ENCODE data around the gene ATG2A.

Gene ATG2A

DNA sequence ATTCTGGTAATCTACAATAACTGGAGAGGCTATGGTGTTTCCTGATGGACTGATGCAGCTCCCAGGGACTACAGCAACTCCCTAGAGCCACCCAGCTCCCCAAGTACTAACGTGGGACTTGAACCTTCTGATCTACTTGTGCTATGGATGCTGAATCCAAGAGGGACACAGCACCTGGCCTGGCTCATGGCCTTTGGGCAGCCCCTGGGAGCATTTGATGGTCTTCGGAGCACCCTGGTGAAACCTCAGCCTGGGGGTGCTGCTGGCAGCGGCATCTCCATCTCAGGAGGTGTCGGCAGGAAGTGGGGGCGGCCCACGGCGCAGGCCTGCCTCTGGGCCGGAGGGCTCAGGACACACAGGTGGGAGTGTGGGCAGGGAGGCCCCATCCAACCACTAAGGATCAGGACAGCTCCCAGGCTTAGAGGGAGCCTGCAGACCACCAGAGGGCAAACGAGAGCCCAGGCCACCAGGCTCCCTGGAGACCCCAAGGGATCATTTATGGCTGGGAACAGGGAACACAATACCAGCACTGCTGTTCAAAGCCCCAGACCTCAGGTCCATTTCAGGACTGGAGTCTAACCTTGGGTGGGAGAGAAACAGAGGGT is 47.3 kb downstream of the ATG2A start:
- Histone ChIP-seq H3K4me1 (ENCODE audit: insufficient read depth, low read length) (peaks cover 9% of the 10 kb centered on the region; the same call in 1 of the 2 replicates), H3K9ac (ENCODE audit: low read depth, low read length) (no peak overlapping the region), H3K9me3 (ENCODE audit: control insufficient read depth, insufficient read depth, low read length) (no peaks in the 10 kb centered on the region), H3K36me3 (ENCODE audit: insufficient read depth, low read length) (0 out of 2 replicates have a peak, but pooled peaks cover 8% of the 10 kb centered on the region)

DNA sequence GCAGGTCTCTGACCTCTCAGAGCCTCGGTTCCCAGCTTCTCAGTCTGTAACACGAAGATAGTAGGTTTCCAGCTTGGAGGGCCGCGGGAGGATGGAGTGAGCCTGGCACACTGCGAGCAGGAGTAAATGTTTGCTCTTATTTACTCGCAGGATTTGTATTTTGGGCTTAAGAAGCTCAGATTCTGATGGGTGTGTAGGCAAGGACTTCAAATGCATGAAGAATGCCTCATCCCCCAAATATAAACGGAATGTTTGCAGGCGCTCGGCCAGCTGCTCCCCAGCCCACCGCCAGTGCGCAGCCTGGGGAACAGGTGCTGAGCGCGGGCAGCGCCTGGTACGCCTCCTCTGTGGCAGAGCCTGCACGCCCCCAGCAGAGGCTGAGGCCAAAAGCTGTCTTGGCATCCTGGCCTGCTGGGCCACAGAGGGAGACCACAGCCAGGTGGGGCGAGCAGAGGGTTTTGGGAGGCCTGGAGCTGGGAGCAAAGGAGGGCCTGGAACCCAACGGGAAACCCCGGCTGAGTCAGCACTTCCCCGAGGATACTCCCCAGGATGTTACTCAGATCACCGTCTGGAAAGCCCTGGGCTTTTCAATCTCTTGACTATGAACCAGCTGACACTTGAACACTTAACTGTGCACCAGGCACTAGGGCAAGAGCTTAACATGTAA is 48.0 kb downstream of the ATG2A start:
- H3K4me1 ChIP-seq (ENCODE audit: insufficient read depth, low read length): peaks cover 15% of the 10 kb centered on the region
- no peak overlapping the region for H3K9ac ChIP-seq (ENCODE audit: low read depth, low read length)
- H3K36me3 ChIP-seq (ENCODE audit: insufficient read depth, low read length): 0 out of 2 replicates have a peak, but pooled peaks cover 8% of the 10 kb centered on the region
- no peaks in the 10 kb centered on the region for H3K9me3 ChIP-seq (ENCODE audit: control insufficient read depth, insufficient read depth, low read length)

DNA sequence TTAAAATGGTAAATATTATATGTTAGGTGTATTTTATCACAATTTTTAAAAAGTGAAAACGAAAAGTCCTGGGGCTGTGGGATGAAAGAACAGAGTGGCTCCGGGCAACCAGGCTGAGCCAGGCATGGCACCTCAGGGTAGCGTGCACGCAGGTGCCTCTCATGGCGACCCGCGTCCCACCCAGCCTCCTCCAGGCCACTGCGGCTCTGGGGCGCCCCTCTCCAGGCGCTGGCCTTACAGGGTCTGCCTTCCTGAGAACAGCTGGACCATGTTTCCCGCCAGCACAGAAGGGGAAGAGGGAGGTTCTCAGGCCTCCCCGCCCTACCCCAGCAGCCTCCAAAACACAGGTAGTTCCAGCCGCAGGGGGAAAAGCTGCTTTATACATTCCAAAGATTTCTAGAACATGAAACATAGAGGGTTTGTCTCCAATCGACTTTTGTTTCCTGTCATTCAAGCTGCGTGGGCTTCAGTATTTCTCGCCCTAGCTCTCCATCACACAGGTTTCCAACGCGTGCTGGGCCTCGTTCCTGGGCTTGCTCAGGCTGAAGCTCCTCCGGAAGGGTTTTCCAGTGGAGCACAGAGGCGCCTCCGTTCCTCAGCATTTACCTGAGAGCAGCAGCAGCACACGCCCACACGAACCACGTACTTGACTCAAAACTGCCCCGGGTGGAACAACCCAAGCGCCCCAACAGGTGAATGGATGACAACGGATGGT is 49.1 kb downstream of the ATG2A start:
- Histone ChIP-seq H3K9ac (ENCODE audit: low read depth, low read length) (no peak overlapping the region), H3K36me3 (ENCODE audit: insufficient read depth, low read length) (0 out of 2 replicates have a peak, but pooled peaks cover 5% of the 10 kb centered on the region), H3K4me1 (ENCODE audit: insufficient read depth, low read length) (peaks cover 25% of the 10 kb centered on the region), H3K9me3 (ENCODE audit: control insufficient read depth, insufficient read depth, low read length) (no peaks in the 10 kb centered on the region)

DNA sequence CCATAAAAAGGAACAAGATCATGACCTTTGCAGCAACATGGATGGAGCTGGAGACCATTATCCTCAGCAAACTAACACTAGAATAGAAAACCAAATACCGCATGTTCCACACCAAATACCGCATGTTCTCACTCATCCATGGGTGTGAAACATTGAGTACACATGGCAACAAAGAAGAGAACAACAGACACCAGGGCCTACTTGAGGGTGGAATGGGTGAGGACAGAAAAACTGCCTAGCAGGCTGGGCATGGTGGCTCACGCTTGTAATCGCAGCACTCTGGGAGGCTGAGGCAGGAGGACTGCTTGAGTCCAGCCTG is 50.9 kb downstream of the ATG2A start:
- H3K36me3 ChIP-seq (ENCODE audit: insufficient read depth, low read length): 0 out of 2 replicates have a peak, but pooled peaks cover 1% of the 10 kb centered on the region
- H3K9ac ChIP-seq (ENCODE audit: low read depth, low read length): no peak overlapping the region
- H3K9me3 ChIP-seq (ENCODE audit: control insufficient read depth, insufficient read depth, low read length): no peaks in the 10 kb centered on the region
- peaks cover 29% of the 10 kb centered on the region for H3K4me1 ChIP-seq (ENCODE audit: insufficient read depth, low read length)

DNA sequence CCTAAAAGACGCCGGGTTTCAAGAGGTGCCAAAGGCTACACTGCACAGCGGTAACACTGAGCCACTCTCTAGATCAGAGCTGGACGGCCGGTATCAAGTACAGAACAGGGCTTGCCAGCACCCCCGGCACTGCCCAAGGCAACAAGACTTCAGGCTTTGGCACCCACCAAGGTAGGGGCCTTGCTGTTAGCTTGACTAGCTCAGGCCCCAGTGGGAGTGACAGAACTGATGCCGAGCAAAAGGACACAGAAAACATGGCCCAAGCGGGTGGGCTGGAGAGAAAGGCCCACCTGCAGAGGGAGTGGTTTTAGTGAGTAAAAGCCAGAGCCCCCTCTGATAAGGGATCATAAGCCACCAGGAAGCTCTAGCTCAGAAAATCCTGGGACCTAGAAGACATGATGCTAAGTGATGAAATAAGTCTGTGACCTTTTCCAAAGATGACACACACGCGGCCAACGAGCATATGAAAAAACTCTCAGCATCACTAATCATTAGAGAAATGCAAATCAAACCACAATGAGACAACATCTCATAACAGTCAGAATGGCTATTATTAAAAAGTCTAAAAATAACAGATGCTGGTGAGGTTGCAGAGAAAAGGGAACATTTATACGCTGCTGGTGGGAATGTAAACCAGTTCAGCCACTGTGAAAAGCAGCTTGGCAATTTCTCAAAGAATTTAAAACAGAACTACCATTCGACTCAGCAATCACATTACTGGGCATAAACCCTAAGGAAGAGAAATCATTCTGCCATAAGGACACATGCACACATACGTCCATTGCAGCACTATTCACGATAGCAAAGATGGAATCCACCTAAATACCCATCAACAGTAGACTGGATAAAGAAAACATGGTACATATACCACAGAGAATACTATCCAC is 51.5 kb downstream of the ATG2A start:
- H3K9me3 ChIP-seq (ENCODE audit: control insufficient read depth, insufficient read depth, low read length): no peaks in the 10 kb centered on the region
- peaks cover 28% of the 10 kb centered on the region for H3K4me1 ChIP-seq (ENCODE audit: insufficient read depth, low read length)
- no peaks in the 10 kb centered on the region for H3K36me3 ChIP-seq (ENCODE audit: insufficient read depth, low read length)
- no peak overlapping the region for H3K9ac ChIP-seq (ENCODE audit: low read depth, low read length)

DNA sequence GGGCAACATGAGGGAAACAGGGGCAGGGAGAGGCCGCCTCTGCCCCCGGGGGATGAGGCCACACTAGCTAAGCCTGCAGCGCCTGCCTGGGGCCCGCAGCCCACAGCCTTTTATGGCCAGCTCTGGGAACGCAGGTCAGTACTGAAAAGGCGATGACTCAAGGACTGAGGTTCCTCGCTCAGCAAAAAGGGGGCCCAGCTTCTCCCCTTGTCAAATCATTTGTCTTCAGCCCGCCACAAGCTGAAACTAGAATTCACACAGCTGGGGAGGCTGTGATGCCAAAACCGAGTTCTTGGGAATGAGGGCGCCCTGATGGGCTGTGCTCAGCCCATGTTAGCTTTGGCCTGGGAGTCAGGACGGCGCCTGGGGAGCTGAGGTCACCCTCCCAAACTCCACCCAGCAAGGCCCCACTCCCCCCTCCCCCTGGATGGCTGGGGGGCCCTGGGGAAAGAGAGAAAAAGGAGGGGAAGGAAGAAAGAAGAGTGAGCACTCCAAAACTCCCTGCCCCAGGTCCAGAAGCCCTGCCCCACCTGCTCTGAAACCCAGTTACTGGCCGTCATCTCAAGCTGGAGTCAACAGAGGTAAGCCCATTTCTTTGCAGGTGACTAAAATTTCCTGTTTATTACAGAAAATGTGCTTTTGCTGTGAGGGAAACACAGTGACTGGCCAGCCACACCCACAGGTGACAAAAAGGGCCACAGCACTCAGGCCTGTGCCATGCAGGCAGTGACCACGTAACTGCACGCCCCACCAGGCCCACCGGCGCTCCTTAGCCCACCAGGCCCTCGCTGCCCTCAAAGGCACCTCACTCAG is 52.3 kb downstream of the ATG2A start:
- no peaks in the 10 kb centered on the region for H3K36me3 ChIP-seq (ENCODE audit: insufficient read depth, low read length)
- H3K4me1 ChIP-seq (ENCODE audit: insufficient read depth, low read length): peaks cover 25% of the 10 kb centered on the region
- no peak overlapping the region for H3K9ac ChIP-seq (ENCODE audit: low read depth, low read length)
- H3K9me3 ChIP-seq (ENCODE audit: control insufficient read depth, insufficient read depth, low read length): no peaks in the 10 kb centered on the region

DNA sequence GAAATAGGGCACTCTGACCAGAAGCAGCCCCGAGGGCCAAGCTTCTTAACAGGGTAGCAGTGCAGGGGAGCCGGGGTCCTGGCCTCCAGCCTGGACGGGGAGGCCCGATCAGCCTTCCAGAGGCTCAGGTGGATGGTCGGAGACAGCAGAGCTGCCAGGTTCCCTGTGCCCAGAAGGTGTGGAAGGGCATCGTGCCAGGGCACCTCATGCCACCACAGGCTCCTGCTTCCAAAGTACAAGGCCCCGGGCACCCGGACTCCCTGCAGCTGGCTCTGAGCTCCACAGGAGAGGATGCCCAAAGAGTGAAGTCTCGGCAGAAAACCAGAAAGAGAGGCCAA is 52.9 kb downstream of the ATG2A start:
- H3K9me3 ChIP-seq (ENCODE audit: control insufficient read depth, insufficient read depth, low read length): no peaks in the 10 kb centered on the region
- no peak overlapping the region for H3K9ac ChIP-seq (ENCODE audit: low read depth, low read length)
- peaks cover 25% of the 10 kb centered on the region for H3K4me1 ChIP-seq (ENCODE audit: insufficient read depth, low read length)
- no peaks in the 10 kb centered on the region for H3K36me3 ChIP-seq (ENCODE audit: insufficient read depth, low read length)

DNA sequence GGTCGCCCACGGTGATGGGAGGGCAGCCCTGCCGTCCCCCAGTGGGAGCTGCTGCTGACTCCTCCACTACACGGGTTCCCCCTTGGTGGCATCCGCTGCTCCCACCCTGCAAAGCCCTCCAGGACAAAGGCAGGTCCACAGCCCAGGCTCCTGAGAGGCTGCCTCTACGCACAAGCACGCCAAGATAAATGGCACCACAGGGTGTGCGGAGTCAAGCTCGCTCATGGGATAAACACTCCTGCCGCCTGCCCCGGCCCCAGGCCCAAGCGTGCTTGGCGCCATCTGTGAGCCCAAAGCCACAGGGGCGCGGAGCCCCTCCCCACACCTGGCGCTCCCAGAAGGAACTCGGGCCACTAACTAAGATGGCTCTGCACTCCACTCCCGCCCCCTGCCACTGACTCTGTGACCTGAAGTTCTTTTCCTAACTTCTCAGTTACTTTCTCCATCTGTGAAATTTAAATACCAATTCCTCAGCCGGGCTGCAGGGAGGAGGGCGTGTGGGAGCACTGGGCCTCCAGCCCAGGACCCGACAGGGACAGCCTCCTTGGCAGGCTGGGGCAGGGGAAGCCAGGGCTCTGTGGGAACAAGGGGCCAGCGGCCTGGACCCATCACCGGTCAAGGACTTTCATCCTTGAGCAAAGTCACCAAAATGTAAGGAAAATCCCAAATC is 53.5 kb downstream of the ATG2A start:
- Histone ChIP-seq H3K9me3 (ENCODE audit: control insufficient read depth, insufficient read depth, low read length) (no peaks in the 10 kb centered on the region), H3K9ac (ENCODE audit: low read depth, low read length) (no peak overlapping the region), H3K36me3 (ENCODE audit: insufficient read depth, low read length) (no peaks in the 10 kb centered on the region), H3K4me1 (ENCODE audit: insufficient read depth, low read length) (peaks cover 25% of the 10 kb centered on the region)

DNA sequence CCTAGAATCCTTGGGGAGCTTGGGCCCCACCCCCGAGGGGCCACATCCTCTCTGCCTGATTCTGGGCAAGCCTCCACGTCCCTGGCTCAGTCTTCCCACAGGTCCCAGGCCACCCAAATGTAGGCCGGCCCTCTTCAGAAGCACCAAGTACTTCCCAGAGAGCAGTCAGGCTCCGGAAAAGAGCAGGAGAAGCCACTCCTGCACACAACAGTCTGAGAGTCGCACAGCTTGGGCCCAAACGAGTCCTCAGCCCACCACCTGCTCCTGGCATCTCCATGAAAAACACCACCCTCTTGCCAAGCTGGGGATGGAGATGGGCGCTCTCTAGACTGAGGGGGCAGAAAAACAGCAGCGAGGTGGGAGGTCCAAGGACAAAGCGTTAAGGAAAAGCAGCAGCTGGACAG is 54.0 kb downstream of the ATG2A start:
- Histone ChIP-seq H3K9me3 (ENCODE audit: control insufficient read depth, insufficient read depth, low read length) (no peaks in the 10 kb centered on the region), H3K9ac (ENCODE audit: low read depth, low read length) (no peak overlapping the region), H3K36me3 (ENCODE audit: insufficient read depth, low read length) (no peaks in the 10 kb centered on the region), H3K4me1 (ENCODE audit: insufficient read depth, low read length) (peaks cover 25% of the 10 kb centered on the region)

DNA sequence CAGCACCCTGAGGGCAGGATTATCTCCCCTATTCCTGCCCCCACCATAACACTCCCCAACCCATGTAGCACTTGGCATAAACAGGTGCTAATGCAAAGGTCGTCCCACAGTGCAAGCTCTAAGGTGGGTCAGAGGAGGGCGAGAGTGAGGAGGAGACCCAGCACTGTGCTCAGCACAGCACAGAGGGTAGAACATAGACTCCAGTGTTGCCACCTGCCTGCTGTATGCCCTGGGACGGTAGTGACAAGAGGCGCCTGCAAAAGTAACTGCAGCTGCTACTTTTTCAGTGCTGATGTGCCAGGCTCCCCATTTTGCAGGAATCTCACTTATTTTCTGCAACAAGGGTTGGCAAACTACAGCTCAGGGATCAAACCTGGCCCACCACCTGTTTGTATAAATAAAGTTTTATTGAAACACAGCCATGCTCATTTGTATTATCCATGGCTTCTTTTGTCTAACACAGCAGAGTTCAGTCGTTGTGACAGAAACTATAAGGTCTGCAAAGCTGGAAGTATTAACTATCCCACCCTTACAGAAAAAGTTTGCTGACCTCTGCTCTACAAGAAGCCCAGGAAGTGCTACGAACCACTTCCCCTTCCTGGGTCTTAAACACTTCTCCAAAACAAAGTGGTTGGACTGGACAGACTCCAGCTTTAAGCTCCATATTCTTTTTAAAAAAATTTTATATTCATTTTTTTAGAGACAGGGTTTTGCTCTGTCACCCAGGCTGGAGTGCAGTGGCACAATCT is 55.6 kb downstream of the ATG2A start:
- peaks cover 25% of the 10 kb centered on the region for H3K4me1 ChIP-seq (ENCODE audit: insufficient read depth, low read length)
- H3K36me3 ChIP-seq (ENCODE audit: insufficient read depth, low read length): no peaks in the 10 kb centered on the region
- no peaks in the 10 kb centered on the region for H3K9me3 ChIP-seq (ENCODE audit: control insufficient read depth, insufficient read depth, low read length)
- H3K9ac ChIP-seq (ENCODE audit: low read depth, low read length): no peak overlapping the region

DNA sequence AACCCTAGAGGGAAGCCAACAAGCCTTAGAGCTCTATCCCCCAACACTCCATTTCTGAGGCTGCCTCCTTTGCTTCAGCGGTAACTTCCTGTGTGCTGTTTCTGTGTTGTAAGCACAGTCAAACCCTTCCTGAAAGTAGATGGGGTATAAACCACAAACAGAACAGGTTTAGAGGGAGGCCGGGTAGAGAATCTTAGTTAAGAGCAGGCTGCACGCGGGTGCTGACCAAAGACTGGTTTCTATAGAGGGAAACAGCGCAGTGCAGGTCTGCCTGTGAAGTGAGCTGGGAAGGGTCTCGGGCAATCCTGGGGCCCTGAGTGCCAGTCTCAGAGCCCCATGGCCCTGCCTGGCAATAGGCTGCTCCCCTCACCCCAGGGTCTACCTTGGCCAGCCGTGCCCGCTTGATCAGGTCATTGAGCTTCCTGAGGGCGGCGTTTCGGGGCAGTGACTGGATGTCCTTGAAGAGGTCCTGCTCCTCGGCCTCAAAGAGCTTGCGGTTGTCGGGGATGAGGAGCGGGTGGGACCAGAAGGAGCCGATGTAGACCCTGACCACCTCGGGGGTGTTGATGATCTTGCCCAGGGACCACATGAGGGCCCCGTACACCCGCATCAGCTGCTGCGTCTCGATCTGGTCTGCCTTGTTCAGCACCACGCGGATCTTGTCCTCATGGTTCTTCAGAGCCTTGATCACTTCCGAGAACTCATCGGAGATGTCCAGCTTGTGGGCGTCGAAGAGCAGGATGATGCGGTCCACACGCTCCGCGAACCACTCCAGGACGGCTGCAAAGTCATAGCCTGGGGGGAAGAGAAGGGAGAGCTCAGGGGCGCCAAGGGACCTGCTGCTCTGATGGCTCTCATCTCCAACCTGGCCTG is 57.2 kb downstream of the ATG2A start:
- Histone ChIP-seq H3K36me3 (ENCODE audit: insufficient read depth, low read length) (no peaks in the 10 kb centered on the region), H3K4me1 (ENCODE audit: insufficient read depth, low read length) (peaks cover 31% of the 10 kb centered on the region), H3K9me3 (ENCODE audit: control insufficient read depth, insufficient read depth, low read length) (no peaks in the 10 kb centered on the region), H3K9ac (ENCODE audit: low read depth, low read length) (no peak overlapping the region)
